CD8-positive, alpha-beta memory T cell (primary cell): ENCODE results near the gene NFKBIL1. TPM values are rescaled to one million over a fixed set of nuclear protein-coding genes. Genes with fewer than 3 reads are reported as not detected.

ENCODE experiments used
- CTCF ChIA-PET: fragments of 350-600 bp; sonication (Branson Sonifier 250); formaldehyde crosslinking; loops from one replicate; lab custom pipeline; 2021; ENCODE audit warnings: antibody characterized with exemption; lab: Charles Lee
- POLR2A ChIA-PET: fragments of 350-600 bp; sonication (Branson Sonifier 250); formaldehyde crosslinking; loops from one replicate; lab custom pipeline; 2021; ENCODE audit warnings: antibody characterized with exemption; lab: Charles Lee
- DNase-seq, 5 donors: peaks; one replicate each; pipeline versions ENCODE4 v3.0.0 to v3.0.0-alpha.2; 2020 to 2022; ENCODE audit warnings: mixed read lengths in 1 of 5
- H3K27ac ChIP-seq: one replicate; pipeline ENCODE4 v1.7.0; 2013; ENCODE audit warnings: low read depth, mild to moderate bottlenecking, low read length, moderate library complexity
- H3K27me3 ChIP-seq: 2 replicates; pipeline ENCODE4 v1.7.0; 2013; ENCODE audit warnings: low read length, mild to moderate bottlenecking; ENCODE audit not compliant: insufficient read depth, poor library complexity, severe bottlenecking
- H3K36me3 ChIP-seq: 2 replicates; pipeline ENCODE4 v1.7.0; 2013; ENCODE audit warnings: mild to moderate bottlenecking, low read length, moderate library complexity; ENCODE audit not compliant: insufficient read depth
- H3K4me1 ChIP-seq: 2 replicates; pipeline ENCODE4 v1.7.0; 2013; ENCODE audit warnings: mild to moderate bottlenecking, low read length, moderate library complexity; ENCODE audit not compliant: insufficient read depth
- H3K4me3 ChIP-seq: 2 replicates; pipeline ENCODE4 v1.7.0; 2013; ENCODE audit warnings: mild to moderate bottlenecking, low read length
- H3K9me3 ChIP-seq: 2 replicates; pipeline ENCODE4 v1.7.0; 2013; ENCODE audit warnings: mild to moderate bottlenecking, low read length
- H3K27ac Mint-ChIP-seq, 8 donors: one replicate each; pipeline ENCODE4 v1.8.0; 2020 to 2021; ENCODE audit warnings: mixed read lengths in 8 of 8, mild to moderate bottlenecking in 6 of 8, inconsistent platforms in 3 of 8, moderate library complexity in 3 of 8
- H3K27me3 Mint-ChIP-seq, 2 donors: one replicate each; pipeline ENCODE4 v1.8.0; 2020 to 2021; ENCODE audit warnings: mixed read lengths in 2 of 2, mild to moderate bottlenecking in 1 of 2, moderate library complexity in 1 of 2
- H3K36me3 Mint-ChIP-seq, 3 donors: one replicate each; pipeline ENCODE4 v1.8.0; 2020 to 2021; ENCODE audit warnings: mixed read lengths in 3 of 3, inconsistent platforms in 1 of 3, mild to moderate bottlenecking in 1 of 3
- H3K4me1 Mint-ChIP-seq, 3 donors: one replicate each; pipeline ENCODE4 v1.8.0; 2020 to 2021; ENCODE audit warnings: mixed read lengths in 3 of 3, inconsistent platforms in 1 of 3, mild to moderate bottlenecking in 1 of 3
- H3K4me3 Mint-ChIP-seq, 7 donors: one replicate each; pipeline ENCODE4 v1.8.0; 2020 to 2021; ENCODE audit warnings: mixed read lengths in 7 of 7, mild to moderate bottlenecking in 6 of 7, moderate library complexity in 4 of 7, inconsistent platforms in 2 of 7
- H3K9me3 Mint-ChIP-seq, 5 donors: one replicate each; pipeline ENCODE4 v1.8.0; 2020 to 2022; ENCODE audit warnings: mixed read lengths in 5 of 5, mild to moderate bottlenecking in 3 of 5, moderate library complexity in 2 of 5, inconsistent platforms in 1 of 5
- polyA plus RNA-seq: library from polyadenylated mRNA; unstranded; fragments of 300-500 nt; fragmentation: Illumina TruSeq; gene quantifications from one replicate; pipeline ENCODE4 v1.2.3, GENCODE V29; 2021
- total RNA-seq, 2 experiments: library from RNA; stranded (reverse); gene quantifications; one replicate each; pipeline ENCODE4 v1.2.3, GENCODE V29; 2021

NFKBIL1 gene
- total and polyA plus RNA-seq, 3 experiments from 2014 or later: 6.9 to 13.8 (median 13.5) TPM

GRCh38 chr6:31578184-31579118 lies 31.0 kb downstream of the NFKBIL1 start:
- CTCF ChIA-PET: interaction anchor here (1.7 to 19.7 kb wide), 3 partner anchors 14 to 84 kb away, joined by 6 to 692 read pairs (median 576); partner anchors contain the start of genes ATP6V1G2, DDX39B, LST1 and LTA
- H3K9me3 ChIP-seq: no peaks in the 10 kb centered on the region
- no peak overlapping the region for H3K4me3 ChIP-seq
- no peaks in the 10 kb centered on the region for H3K27me3 ChIP-seq
- peaks cover 5% of the 10 kb centered on the region for H3K36me3 ChIP-seq
- peak overlapping the region; percentile 13 for H3K27ac ChIP-seq
- H3K36me3 Mint-ChIP-seq: peaks cover 14 to 60% (median 16%) of the 10 kb centered on the region in 3 donors
- peak overlapping the region; percentile 73 to 99 (median 92) for H3K27ac Mint-ChIP-seq
- POLR2A ChIA-PET: interaction anchor here (1.4 to 7.6 kb wide), 5 partner anchors 8 to 19 kb away, joined by 7 to 91 read pairs (median 9); partner anchors contain the start of gene NCR3
- DNase-seq: no peak
- no peaks in the 10 kb centered on the region for H3K9me3 Mint-ChIP-seq
- H3K4me1 Mint-ChIP-seq: peaks cover 78 to 89% (median 81%) of the 10 kb centered on the region in 3 donors
- peaks cover 0 to 1% of the 10 kb centered on the region in 2 donors for H3K27me3 Mint-ChIP-seq
- H3K4me1 ChIP-seq: peaks cover 77% of the 10 kb centered on the region
- H3K4me3 Mint-ChIP-seq: peak overlapping the region; percentile 98 to 100 (median 100)

GRCh38 chr6:31579119-31579505 lies 31.7 kb downstream of the NFKBIL1 start:
- Mint-ChIP-seq H3K27ac (peak overlapping the region; percentile 73 to 100 (median 94)), H3K9me3 (no peaks in the 10 kb centered on the region), H3K27me3 (no peaks in the 10 kb centered on the region), H3K4me3 (peak overlapping the region; percentile 98 to 100 (median 100)), H3K4me1 (peaks cover 77 to 88% (median 81%) of the 10 kb centered on the region in 3 donors), H3K36me3 (peaks cover 14 to 60% (median 16%) of the 10 kb centered on the region in 3 donors)
- Histone ChIP-seq H3K4me1 (peaks cover 77% of the 10 kb centered on the region), H3K27me3 (no peaks in the 10 kb centered on the region), H3K9me3 (no peaks in the 10 kb centered on the region), H3K36me3 (peaks cover 5% of the 10 kb centered on the region), H3K4me3 (no peak overlapping the region), H3K27ac (no peak overlapping the region)
- no peak for DNase-seq
- CTCF ChIA-PET: interaction anchor here (17.7 to 19.7 kb wide), 2 partner anchors 13 to 23 kb away, joined by 576 to 692 read pairs; partner anchors contain the start of genes ATP6V1G2, DDX39B, LST1 and LTA
- POLR2A ChIA-PET: interaction anchor here (2.1 to 7.6 kb wide), 4 partner anchors 9 to 20 kb away, joined by 9 to 91 read pairs (median 26); partner anchors contain the start of gene NCR3

- H3K36me3 ChIP-seq: peaks cover 5% of the 10 kb centered on the region
- Mint-ChIP-seq H3K27me3 (no peaks in the 10 kb centered on the region), H3K36me3 (peaks cover 14 to 60% (median 16%) of the 10 kb centered on the region in 3 donors), H3K9me3 (no peaks in the 10 kb centered on the region), H3K4me1 (peaks cover 74 to 88% (median 80%) of the 10 kb centered on the region in 3 donors), H3K4me3 (peak overlapping the region; percentile 98 to 100 (median 100)), H3K27ac (peak overlapping the region; percentile 87 to 100 (median 96))
- H3K4me1 ChIP-seq: peaks cover 77% of the 10 kb centered on the region
- POLR2A ChIA-PET: interaction anchor here (0.6 to 7.6 kb wide), 9 partner anchors 9 to 251 kb away, joined by 3 to 91 read pairs (median 7); partner anchors contain the start of gene NCR3
- peak overlapping the region; percentile 93 for H3K4me3 ChIP-seq
- CTCF ChIA-PET: interaction anchor here (0.6 to 19.7 kb wide), 10 partner anchors 12 to 982 kb away, joined by 3 to 692 read pairs (median 5); partner anchors contain the start of genes ATP6V1G2, DDX39B, LST1 and LTA
- peak overlapping the region; percentile 85 for H3K27ac ChIP-seq
- no peaks in the 10 kb centered on the region for H3K27me3 ChIP-seq
- DNase-seq: peak in 1 of 5 donors; percentile 41
- H3K9me3 ChIP-seq: no peaks in the 10 kb centered on the region
These were observed 32.4 kb downstream of the NFKBIL1 start for GRCh38 chr6:31579546-31580437.

GRCh38 chr6:31580438-31580740 lies 33.0 kb downstream of the NFKBIL1 start:
- H3K27ac Mint-ChIP-seq: peak overlapping the region; percentile 87 to 100 (median 96)
- H3K27me3 Mint-ChIP-seq: peaks cover 0 to under 1% of the 10 kb centered on the region in 2 donors
- POLR2A ChIA-PET: interaction anchor here (0.6 to 7.6 kb wide), 11 partner anchors 10 to 250 kb away, joined by 3 to 91 read pairs (median 9); partner anchors contain the start of genes DDX39B and NCR3
- H3K36me3 Mint-ChIP-seq: peaks cover 14 to 59% (median 16%) of the 10 kb centered on the region in 3 donors
- CTCF ChIA-PET: interaction anchor here (0.6 to 19.7 kb wide), 13 partner anchors 12 to 983 kb away, joined by 3 to 692 read pairs (median 4); partner anchors contain the start of genes ATP6V1G2, DDX39B, LST1 and LTA
- H3K9me3 ChIP-seq: no peaks in the 10 kb centered on the region
- DNase-seq: no peak
- H3K36me3 ChIP-seq: peaks cover 5% of the 10 kb centered on the region
- peak overlapping the region; percentile 93 for H3K4me3 ChIP-seq
- peak overlapping the region; percentile 98 to 100 (median 99) for H3K4me3 Mint-ChIP-seq
- H3K27me3 ChIP-seq: no peaks in the 10 kb centered on the region
- peaks cover 70 to 88% (median 80%) of the 10 kb centered on the region in 3 donors for H3K4me1 Mint-ChIP-seq
- H3K4me1 ChIP-seq: peaks cover 77% of the 10 kb centered on the region
- H3K9me3 Mint-ChIP-seq: no peaks in the 10 kb centered on the region
- H3K27ac ChIP-seq: peak overlapping the region; percentile 85

- ChIA-PET CTCF (interaction anchor here (0.6 to 19.7 kb wide), 13 partner anchors 11 to 984 kb away, joined by 3 to 692 read pairs (median 4); partner anchors contain the start of genes ATP6V1G2, DDX39B, LST1 and LTA), POLR2A (interaction anchor here (0.7 to 7.6 kb wide), 12 partner anchors 10 to 86 kb away, joined by 3 to 91 read pairs (median 8); partner anchors contain the start of genes DDX39B and NCR3)
- H3K4me1 Mint-ChIP-seq: peaks cover 70 to 88% (median 80%) of the 10 kb centered on the region in 3 donors
- Histone ChIP-seq H3K27me3 (no peaks in the 10 kb centered on the region), H3K36me3 (peaks cover 5% of the 10 kb centered on the region), H3K4me1 (peaks cover 80% of the 10 kb centered on the region), H3K27ac (peak overlapping the region; percentile 85), H3K4me3 (peak overlapping the region; percentile 93), H3K9me3 (no peaks in the 10 kb centered on the region)
- peaks cover 16 to 55% (median 18%) of the 10 kb centered on the region in 3 donors for H3K36me3 Mint-ChIP-seq
- DNase-seq: peak; percentile 83 to 91 (median 87)
- peak overlapping the region; percentile 87 to 100 (median 96) for H3K27ac Mint-ChIP-seq
- H3K27me3 Mint-ChIP-seq: peaks cover 0 to 1% of the 10 kb centered on the region in 2 donors
- no peaks in the 10 kb centered on the region for H3K9me3 Mint-ChIP-seq
- peak overlapping the region; percentile 98 to 100 (median 99) for H3K4me3 Mint-ChIP-seq
These were observed 33.5 kb downstream of the NFKBIL1 start for GRCh38 chr6:31580807-31581433.

GRCh38 chr6:31581434-31582229 lies 34.2 kb downstream of the NFKBIL1 start:
- H3K9me3 Mint-ChIP-seq: no peaks in the 10 kb centered on the region
- POLR2A ChIA-PET: interaction anchor here (0.6 to 7.6 kb wide), 12 partner anchors 9 to 1390 kb away, joined by 3 to 91 read pairs (median 4); partner anchors contain the start of genes C6orf47, DDX39B and NCR3
- H3K27ac Mint-ChIP-seq: peak overlapping the region; percentile 87 to 100 (median 96)

More at GRCh38 chr6:31581434-31582229, 34.2 kb downstream of the NFKBIL1 start:
- CTCF ChIA-PET: interaction anchor here (1.2 to 22.0 kb wide), 7 partner anchors 0 to 248 kb away, joined by 3 to 692 read pairs (median 5); partner anchors contain the start of genes ATP6V1G2, DDX39B, LST1 and LTA
- peak in 1 of 5 donors; percentile 39 for DNase-seq
- peak overlapping the region; percentile 98 to 100 (median 99) for H3K4me3 Mint-ChIP-seq
- H3K4me1 ChIP-seq: peaks cover 80% of the 10 kb centered on the region
- H3K27me3 Mint-ChIP-seq: peaks cover 0 to 1% of the 10 kb centered on the region in 2 donors
- H3K36me3 Mint-ChIP-seq: peaks cover 15 to 49% (median 18%) of the 10 kb centered on the region in 3 donors
- peak overlapping the region; percentile 85 for H3K27ac ChIP-seq
- H3K4me1 Mint-ChIP-seq: peaks cover 70 to 88% (median 80%) of the 10 kb centered on the region in 3 donors
- no peaks in the 10 kb centered on the region for H3K9me3 ChIP-seq
- no peaks in the 10 kb centered on the region for H3K27me3 ChIP-seq
- H3K4me3 ChIP-seq: peak overlapping the region; percentile 93
- peaks cover 5% of the 10 kb centered on the region for H3K36me3 ChIP-seq
